ENCODE measurements around the gene ZNF627. TPM values are rescaled to one million over a fixed set of nuclear protein-coding genes. Genes with fewer than 3 reads are reported as not detected.

The ZNF627 gene
- total and polyA plus RNA-seq, 2 of the 8 experiments (the other 6 are each of a cell fraction or from before 2014, with no cell fraction given): 7.2 to 13.7 TPM

DNA sequence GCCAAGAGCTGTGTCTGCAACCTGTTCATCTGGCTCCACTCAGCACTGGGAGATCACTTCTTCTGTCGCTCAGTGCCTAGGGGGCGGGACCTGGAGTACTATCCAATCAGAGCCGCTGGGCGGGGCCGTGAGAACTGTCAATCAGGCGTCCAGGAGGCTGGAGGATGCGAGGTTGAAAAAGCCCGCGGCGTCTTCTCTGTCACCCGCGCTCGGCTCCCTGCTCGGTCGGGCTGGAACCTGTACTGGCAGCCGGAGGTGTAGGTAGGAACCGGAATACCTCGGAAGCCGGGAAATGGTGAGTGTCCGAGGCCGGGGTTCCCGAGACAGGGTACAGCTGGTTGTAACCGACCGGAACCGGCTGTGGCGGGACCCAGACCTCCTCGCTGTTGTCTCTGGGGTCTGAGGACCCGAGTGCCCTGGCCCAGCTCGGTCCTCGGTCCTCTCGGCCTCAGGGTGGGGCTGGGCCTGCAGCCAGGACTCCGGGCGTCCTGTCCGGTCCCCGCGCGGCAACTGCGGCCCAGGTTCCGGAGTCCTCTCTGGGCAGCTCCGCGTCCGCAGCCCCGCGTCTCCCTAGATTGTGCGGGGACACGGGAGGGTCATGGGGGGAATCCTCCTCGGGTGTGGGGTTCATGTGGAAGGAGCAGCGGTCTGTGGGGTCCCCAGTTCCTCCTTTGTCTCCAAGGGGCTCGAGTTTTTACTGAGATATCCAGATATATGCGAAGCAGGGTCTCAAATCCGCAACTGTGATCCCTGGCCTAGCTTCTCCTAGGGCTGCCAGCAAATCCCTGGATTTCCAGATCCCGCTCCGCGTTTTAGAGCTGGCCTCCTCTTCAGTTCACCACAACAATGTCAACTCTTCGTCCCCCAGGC, 42.6 kb downstream of the ZNF627 start:
- H3K4ac ChIP-seq (replicated peaks; ENCODE audit: insufficient read length, low read depth, low read length): no peak overlapping the region
- peak overlapping the region; percentile 56; the same call in 1 of the 2 replicates for H3K18ac ChIP-seq (ENCODE audit: extremely low read depth, low read length)
- H3K79me1 ChIP-seq (ENCODE audit: low read depth, low read length): no peaks in the 10 kb centered on the region
- H3K23me2 ChIP-seq (ENCODE audit: low read depth, low read length): no peaks in the 10 kb centered on the region
- no peak overlapping the region for H2BK15ac ChIP-seq (ENCODE audit: low read length)
- no peaks in the 10 kb centered on the region for H3K36me3 ChIP-seq (ENCODE audit: control insufficient read depth in 2 of 4, insufficient read depth in 4 of 4, low read length in 3 of 4)
- H2BK5ac ChIP-seq (ENCODE audit: low read depth, low read length): 0 out of 2 replicates have a peak overlapping the region, but pooled peaks have one; percentile 52
- FAIRE-seq (no peak), DNase-seq (ENCODE audit: low read depth in 1 of 2, low spot score in 2 of 2) (peak; percentile 85 to 99)
- H2BK20ac ChIP-seq (ENCODE audit: low read length): no peak overlapping the region
- H3K4me3 ChIP-seq (ENCODE audit: extremely low read depth in 1 of 4, insufficient read depth in 2 of 4, low read depth in 3 of 4, low read length in 4 of 4): peak overlapping the region; percentile 67 to 98 (median 88)
- 2% methylated on average over 52 of the region's 55 CpGs; no CpG with 5 or more reads in 1 of the 2 experiments for WGBS, 2 experiments (ENCODE audit: extremely low coverage in 1 of 2, insufficient coverage in 1 of 2, insufficient read length in 1 of 2, insufficient replicate concordance in 2 of 2, low coverage in 1 of 2, low lambda C conversion rate in 2 of 2, missing lambda C conversion rate in 1 of 2)
- H3K4me1 ChIP-seq (replicated peaks in 1 of 4; ENCODE audit: control insufficient read depth in 3 of 4, insufficient read depth in 4 of 4, low read length in 3 of 4): peaks cover 0 to 5% (median under 1%) of the 10 kb centered on the region in 4 experiments; a peak in 3 of 7 replicates
- H2BK120ac ChIP-seq (replicated peaks; ENCODE audit: low read depth, low read length): no peak overlapping the region
- POLR2A ChIA-PET (ENCODE audit: partially characterized antibody): interaction anchor here (0.7 to 3.5 kb wide), 8 partner anchors 9 to 81 kb away, joined by 3 to 17 read pairs (median 4); partner anchors contain the start of gene ELOF1
- peak overlapping the region; percentile 44 to 97 for H3K4me2 ChIP-seq (ENCODE audit: insufficient read depth in 1 of 2, low read depth in 2 of 2, low read length in 2 of 2)
- H3K9ac ChIP-seq (replicated peaks in 1 of 4; ENCODE audit: extremely low read depth in 1 of 4, low read depth in 3 of 4, low read length in 3 of 4): peak overlapping the region; percentile 76 to 96 (median 91)
- H3K9me3 ChIP-seq (ENCODE audit: insufficient read depth in 2 of 2, low read depth in 1 of 2, low read length in 1 of 2): no peaks in the 10 kb centered on the region
- no peak overlapping the region for H4K91ac ChIP-seq (replicated peaks; ENCODE audit: insufficient read length, low read length)
- H2AFZ ChIP-seq (ENCODE audit: low read length): peak overlapping the region; percentile 90
- no peaks in the 10 kb centered on the region for H3K27me3 ChIP-seq (replicated peaks in 1 of 4; ENCODE audit: control insufficient read depth in 3 of 4, extremely low read depth in 1 of 4, insufficient read depth in 3 of 4, low read length in 3 of 4)
- no peak overlapping the region for H4K5ac ChIP-seq (ENCODE audit: insufficient read length, low read depth, low read length)
- no peaks in the 10 kb centered on the region for H4K20me1 ChIP-seq (replicated peaks in 1 of 2; ENCODE audit: control insufficient read depth in 1 of 2, insufficient read depth in 2 of 2, low read length in 2 of 2)
- no peak overlapping the region for H3K23ac ChIP-seq (ENCODE audit: insufficient read length)
- peak overlapping the region; percentile 100; the same call in 1 of the 2 replicates for H4K8ac ChIP-seq (ENCODE audit: extremely low read depth, insufficient read depth, low read length)
- no peak overlapping the region for H3K14ac ChIP-seq (ENCODE audit: insufficient read length)
- H2AK5ac ChIP-seq (ENCODE audit: low read depth, low read length): no peak overlapping the region
- CTCF ChIA-PET (ENCODE audit: partially characterized antibody): interaction anchor here (0.6 to 1.8 kb wide), 4 partner anchors 17 to 240 kb away, joined by 3 to 5 read pairs (median 4); no protein-coding TSS in a partner anchor
- H3K27ac ChIP-seq (ENCODE audit: low read depth, low read length): peak overlapping the region; percentile 67; the same call in 1 of the 2 replicates
- no peak overlapping the region for H2BK12ac ChIP-seq (ENCODE audit: low read depth, low read length)
- H3K56ac ChIP-seq (replicated peaks; ENCODE audit: insufficient read length, low read depth, low read length): no peak overlapping the region
- no peaks in the 10 kb centered on the region for H3K79me2 ChIP-seq (ENCODE audit: control insufficient read depth in 1 of 2, insufficient read depth in 2 of 2, low read length in 2 of 2)
- TF ChIP-seq SP2 (IDR thresholded peaks at IDR 0.05; ENCODE audit: low read length) (peak; percentile 31; the same call in 1 of the 2 replicates), POLR2AphosphoS5 (IDR thresholded peaks at IDR 0.05; ENCODE audit: low read depth, low read length) (peak; percentile 58; the same call in 1 of the 2 replicates), TAF1 (IDR thresholded peaks at IDR 0.05; ENCODE audit: low read depth, low read length) (peak; percentile 74), YY1 (IDR thresholded peaks at IDR 0.05; ENCODE audit: low read depth, low read length) (peak; percentile 31; the same call in 1 of the 2 replicates), TBP (IDR thresholded peaks at IDR 0.05; ENCODE audit: low read depth, low read length) (peak; percentile 77), SP4 (IDR thresholded peaks at IDR 0.05; ENCODE audit: low read length) (peak; percentile 84), SIN3A (conservative IDR thresholded peaks at IDR 0.05 in 1 of 2, IDR thresholded peaks at IDR 0.05 in 1 of 2; ENCODE audit: low read depth in 1 of 2, low read length in 2 of 2) (peak; percentile 66 to 72; a peak in 1 of 4 replicates), CHD2 (IDR thresholded peaks at IDR 0.05; ENCODE audit: low read length) (peak; percentile 64; the same call in 1 of the 2 replicates), SP1 (IDR thresholded peaks at IDR 0.05; ENCODE audit: low read depth, low read length) (peak; percentile 93), RBBP5 (IDR thresholded peaks at IDR 0.05; ENCODE audit: borderline replicate concordance, low read depth, low read length) (peak; percentile 72; the same call in 1 of the 2 replicates), HDAC2 (IDR thresholded peaks at IDR 0.05; ENCODE audit: borderline replicate concordance in 1 of 2, low read depth in 2 of 2, low read length in 2 of 2) (0 out of 4 replicates have a peak, but pooled peaks have one; percentile 40 to 43)
